K562 (cell line): Measurements from ENCODE around the gene TENT4A. TPM values are rescaled to one million over a fixed set of nuclear protein-coding genes. Genes with fewer than 3 reads are reported as not detected.

Experiments used
- ATAC-seq: fragments of 200-7000 bp; cut with Tn5 transposase; 3 replicates; pipeline ENCODE4 v1.9.1; 2020; ENCODE audit warnings: moderate library complexity
- BruUV-seq: library from RNA; stranded (reverse); fragments of 400-500 nt; replicated peaks from 2 replicates; lab custom pipeline; 2021; lab: Mats Ljungman, UMichigan
- CTCF ChIA-PET: fragments of 300-600 bp; formaldehyde crosslinking; extraction: SDS; loops from one replicate; lab custom pipeline; 2021; ENCODE audit warnings: low intra/inter-chr PET ratio; lab: Yijun Ruan, JAX
- POLR2A ChIA-PET: fragments of 300-600, 350-650 bp; sonication (Branson Sonifier 250); formaldehyde crosslinking; extraction: SDS; loops from one replicate; lab custom pipeline; 2021; ENCODE audit warnings: antibody characterized with exemption, inconsistent platforms; lab: Yijun Ruan, JAX
- DNase-seq, 4 experiments: peaks; one replicate each; pipeline versions ENCODE4 v3.0.0 to v3.0.0-alpha.2; 2011 to 2018; ENCODE audit warnings: low spot score in 3 of 4, mixed read lengths in 3 of 4; ENCODE audit errors: extremely low read depth in 1 of 4
- FAIRE-seq: peaks from 2 replicates; lab custom pipeline; 2011; peaks lifted over from hg19 to GRCh38; lab: Jason Lieb, UNC
- H2AFZ ChIP-seq: 2 replicates; pipeline ENCODE4 v1.6.0; 2011; ENCODE audit warnings: low read depth, low read length, control low read depth, inconsistent platforms
- H3K27ac ChIP-seq: fragments of 200-600 bp; 3 replicates; pipeline ENCODE4 v1.8.0; 2011; ENCODE audit warnings: low read depth, mild to moderate bottlenecking, control low read depth, inconsistent platforms, low read length, moderate library complexity, mixed read lengths; ENCODE audit errors: extremely low read depth
- H3K27me3 ChIP-seq, 2 experiments: fragments of 300-600 bp in 1 of 2; 2 replicates in 1 of 2; 3 replicates in 1 of 2; pipeline versions ENCODE4 v1.6.0 to v1.8.0; 2011; ENCODE audit warnings: inconsistent platforms in 2 of 2, low read length in 2 of 2, mild to moderate bottlenecking in 1 of 2, mixed read lengths in 1 of 2, moderate library complexity in 1 of 2; ENCODE audit not compliant: control insufficient read depth in 2 of 2, insufficient read depth in 2 of 2
- H3K36me3 ChIP-seq: fragments of 300-600 bp; 3 replicates; pipeline ENCODE4 v1.8.0; 2011; ENCODE audit warnings: mild to moderate bottlenecking, low read length, inconsistent platforms; ENCODE audit not compliant: control insufficient read depth, insufficient read depth
- H3K4me1 ChIP-seq, 2 experiments: fragments of 200-600 bp in 1 of 2; replicated peaks in 1 of 2; 2 replicates in 1 of 2; 3 replicates in 1 of 2; pipeline versions ENCODE4 v1.5.1 to v1.8.0; 2011; ENCODE audit warnings: inconsistent platforms in 2 of 2, low read length in 2 of 2, mild to moderate bottlenecking in 1 of 2, mixed read lengths in 1 of 2, moderate library complexity in 1 of 2; ENCODE audit not compliant: control insufficient read depth in 2 of 2, insufficient read depth in 2 of 2
- H3K4me2 ChIP-seq: 2 replicates; pipeline ENCODE4 v1.6.1; 2011; ENCODE audit warnings: low read length, control low read depth, inconsistent platforms, mixed read lengths; ENCODE audit not compliant: insufficient read depth
- H3K4me3 ChIP-seq: fragments of 200-600 bp; sonication (generic), shearing (Covaris generic); 2 replicates; pipeline ENCODE4 v1.5.1; 2016; ENCODE audit warnings: control low read depth, inconsistent platforms
- H3K79me2 ChIP-seq: fragments of 200-600 bp; 3 replicates; pipeline ENCODE4 v1.8.0; 2011; ENCODE audit warnings: low read length, inconsistent platforms; ENCODE audit not compliant: control insufficient read depth, insufficient read depth
- H3K9ac ChIP-seq, 2 experiments: 2 replicates each; pipeline versions ENCODE4 v1.6.0 to v1.6.1; 2011; ENCODE audit warnings: low read depth in 2 of 2, low read length in 2 of 2, control low read depth in 1 of 2, inconsistent platforms in 1 of 2, mild to moderate bottlenecking in 1 of 2, mixed read lengths in 1 of 2; ENCODE audit not compliant: insufficient read depth in 1 of 2
- H3K9me1 ChIP-seq: one replicate; pipeline ENCODE4 v1.6.0; 2011; ENCODE audit warnings: inconsistent platforms, mild to moderate bottlenecking, low read length, moderate library complexity; ENCODE audit not compliant: control insufficient read depth, insufficient read depth
- H3K9me3 ChIP-seq: replicated peaks from 2 replicates; pipeline ENCODE4 v1.5.1; 2011; ENCODE audit warnings: low read depth, low read length, inconsistent platforms; ENCODE audit not compliant: control insufficient read depth, insufficient read depth
- H4K20me1 ChIP-seq: replicated peaks from 2 replicates; pipeline ENCODE4 v1.6.1; 2011; ENCODE audit warnings: low read length, inconsistent platforms, mixed read lengths; ENCODE audit not compliant: control insufficient read depth, insufficient read depth
- ELF1 ChIP-seq: fragments of 200-800 bp; sonication (Bioruptor generic); IDR thresholded peaks from 2 replicates; pipeline ENCODE4 v1.6.1; 2016; ENCODE audit warnings: missing genetic modification characterization, missing compliant biosample characterization
- JUNB ChIP-seq: fragments of 450-650 bp; formaldehyde crosslinking; conservative IDR thresholded peaks from 2 replicates; pipeline ENCODE4 v1.4.0; 2020; ENCODE audit warnings: mild to moderate bottlenecking
- PHB2 ChIP-seq: fragments of 450-650 bp; IDR thresholded peaks from 2 replicates; pipeline ENCODE4 v1.6.1; 2017; ENCODE audit warnings: low read depth
- RBFOX2 ChIP-seq: fragments of 200-400 bp; formaldehyde crosslinking; IDR thresholded peaks from 2 replicates; pipeline ENCODE4 v1.6.1; 2017; ENCODE audit warnings: low read depth, mild to moderate bottlenecking, low read length, moderate library complexity
- SETDB1 ChIP-seq: IDR thresholded peaks from one replicate; pipeline ENCODE4 v1.6.1; 2012; ENCODE audit warnings: low read length, control low read depth, inconsistent platforms
- TAF15 ChIP-seq: fragments of 200-400 bp; formaldehyde crosslinking; IDR thresholded peaks from 2 replicates; pipeline ENCODE4 v1.6.1; 2017; ENCODE audit warnings: mild to moderate bottlenecking, low read depth, low read length, moderate library complexity
- ZNF146 ChIP-seq: IDR thresholded peaks from one replicate; pipeline ENCODE4 v1.6.1; 2018; ENCODE audit warnings: missing compliant biosample characterization; ENCODE audit not compliant: unreplicated experiment
- ZNF551 ChIP-seq: fragments of 250-450 bp; sonication (Bioruptor Pico); IDR thresholded peaks from 2 replicates; pipeline ENCODE4 v1.5.0; 2021; ENCODE audit warnings: mild to moderate bottlenecking, moderate library complexity
- WGBS: fragments of 100-300 bp; shearing (Covaris generic); methylation state at CpG from one replicate; pipeline ENCODE4 v1.1.6; 2016; ENCODE audit warnings: low coverage, mixed read lengths; ENCODE audit not compliant: insufficient coverage; ENCODE audit errors: missing lambda C conversion rate; 5-methylcytosine and 5-hydroxymethylcytosine counted together
- in situ Hi-C: fragments of 300-500 bp; cut with MboI; formaldehyde crosslinking; loops from 4 replicates; pipeline ENCODE4 v1.15.0; 2018; ENCODE audit warnings: inconsistent platforms, mixed read lengths
- intact Hi-C: fragments of 100-400 bp; cut with micrococcal nuclease; formaldehyde crosslinking; loops from 2 replicates; pipeline ENCODE4 v1.14.2; 2022
- polyA plus RNA-seq, 8 experiments: library from polyadenylated mRNA; depleted of rRNA in 4 of 8; stranded (reverse) in 5 of 8; unstranded in 3 of 8; fragments of >200 nt; fragmentation: Nextera tagmentation in 2 of 8; fragmentation: Illumina TruSeq in 1 of 8; extraction: Ambion mirVana in 2 of 8; extraction: Trizol in 1 of 8; gene quantifications; 2 replicates each; pipeline versions ENCODE4 v1.2.1 to v1.2.3, GENCODE V29; 2011 to 2014; ENCODE audit warnings: inconsistent platforms in 1 of 8, missing spikeins in 1 of 8
- total RNA-seq, 7 experiments: library from RNA; depleted of rRNA in 6 of 7; stranded (reverse); fragments of >200 nt in 6 of 7; fragmentation: Illumina TruSeq in 2 of 7; extraction: Trizol in 2 of 7; gene quantifications; 2 replicates each; pipeline versions ENCODE4 v1.2.1 to v1.2.3, GENCODE V29; 2011 to 2021; ENCODE audit warnings: low replicate concordance in 1 of 7
- TF ChIP-seq, protein P1 (sequence below): sonication (generic); formaldehyde crosslinking; IDR thresholded peaks from 2 replicates; pipeline ENCODE4 v1.8.1; 2023; ENCODE audit warnings: mild to moderate bottlenecking, missing genetic modification reagents
- TF ChIP-seq, protein P2 (sequence below): IDR thresholded peaks from 2 replicates; pipeline ENCODE4 v1.6.1; 2011; ENCODE audit not compliant: insufficient read length; ENCODE audit errors: extremely low read depth
- TF ChIP-seq, protein P3 (sequence below): fragments of 450-650 bp; IDR thresholded peaks from 2 replicates; pipeline ENCODE4 v1.6.1; 2016
- TF ChIP-seq, protein P4 (sequence below), 2 experiments: fragments of 450-650 bp in 1 of 2; IDR thresholded peaks; 2 replicates each; pipeline ENCODE4 v1.6.1; 2011 to 2017; ENCODE audit warnings: low read depth in 2 of 2, antibody characterized with exemption in 1 of 2, borderline replicate concordance in 1 of 2, low read length in 1 of 2, mild to moderate bottlenecking in 1 of 2, mixed read lengths in 1 of 2; ENCODE audit not compliant: control insufficient read depth in 1 of 2

The TENT4A gene
- total and polyA plus RNA-seq, 9 of the 15 experiments (the other 6 are each of a cell fraction or from before 2014, with no cell fraction given) = 1.3 to 27.3 (median 13.0) TPM

DNA sequence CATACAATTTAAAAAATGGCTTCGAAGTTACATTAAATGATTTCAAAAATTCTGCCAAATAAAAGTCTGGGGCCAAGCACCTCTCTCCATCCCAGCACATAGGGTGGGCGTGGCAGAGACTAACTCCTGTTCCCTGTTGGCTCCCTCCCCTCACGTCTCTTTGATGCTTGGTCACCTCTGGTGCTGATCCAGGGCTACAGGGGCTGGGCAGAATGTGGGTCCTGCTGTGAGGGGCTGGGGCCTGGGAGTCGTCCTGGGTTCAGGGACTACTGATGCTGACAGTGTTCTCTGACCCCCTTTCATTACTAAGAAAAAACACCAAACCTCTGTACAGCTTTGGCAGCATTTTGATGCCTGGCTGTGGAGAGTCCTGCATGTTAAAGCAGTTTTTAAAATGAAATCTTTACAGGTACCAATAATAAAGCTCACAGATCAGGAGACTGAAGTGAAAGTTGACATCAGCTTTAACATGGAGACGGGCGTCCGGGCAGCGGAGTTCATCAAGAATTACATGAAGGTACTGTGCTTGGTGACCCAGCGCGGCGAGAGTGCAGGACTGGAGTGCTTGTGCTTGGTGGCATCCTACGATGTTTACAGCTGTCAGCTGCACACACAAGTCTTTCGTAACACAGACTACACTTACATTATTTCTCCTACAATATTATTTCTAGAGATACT is 29.0 kb downstream of the TENT4A start:
- FAIRE-seq (no peak), ATAC-seq (no peak), DNase-seq (no peak)
- in situ Hi-C loops = loop anchor here (25.0 kb wide), 1 partner anchor 1255 kb away; no protein-coding TSS in a partner anchor
- no peak overlapping the region for H2AFZ ChIP-seq
- peaks cover 11% of the 10 kb centered on the region; the same call in 1 of the 2 replicates for H4K20me1 ChIP-seq
- H3K4me2 ChIP-seq = no peak overlapping the region
- H3K4me3 ChIP-seq = no peak overlapping the region
- H3K36me3 ChIP-seq = peaks cover 100% of the 10 kb centered on the region
- 90% methylated on average over 13 of the region's 13 CpGs for WGBS
- no peak overlapping the region for H3K9ac ChIP-seq
- ChIA-PET POLR2A (no interaction called here), CTCF (no interaction called here)
- peaks cover 9% of the 10 kb centered on the region; the same call in 2 of the 3 replicates for H3K79me2 ChIP-seq
- no peaks in the 10 kb centered on the region for H3K4me1 ChIP-seq
- no peaks in the 10 kb centered on the region for H3K27me3 ChIP-seq
- no peaks in the 10 kb centered on the region for H3K9me3 ChIP-seq
- intact Hi-C loops = no loop called here
- no TSS peak for BruUV-seq
- no peak overlapping the region for H3K27ac ChIP-seq
- no peaks in the 10 kb centered on the region for H3K9me1 ChIP-seq
- TF ChIP-seq JUNB (no peak), ZNF146 (CRISPR knock-in tag) (no peak), PHB2 (no peak), TAF15 (no peak), ZNF551 (CRISPR knock-in tag) (no peak), ELF1 (no peak), SETDB1 (no peak), RBFOX2 (no peak)
- TF ChIP-seq, protein P1, sequence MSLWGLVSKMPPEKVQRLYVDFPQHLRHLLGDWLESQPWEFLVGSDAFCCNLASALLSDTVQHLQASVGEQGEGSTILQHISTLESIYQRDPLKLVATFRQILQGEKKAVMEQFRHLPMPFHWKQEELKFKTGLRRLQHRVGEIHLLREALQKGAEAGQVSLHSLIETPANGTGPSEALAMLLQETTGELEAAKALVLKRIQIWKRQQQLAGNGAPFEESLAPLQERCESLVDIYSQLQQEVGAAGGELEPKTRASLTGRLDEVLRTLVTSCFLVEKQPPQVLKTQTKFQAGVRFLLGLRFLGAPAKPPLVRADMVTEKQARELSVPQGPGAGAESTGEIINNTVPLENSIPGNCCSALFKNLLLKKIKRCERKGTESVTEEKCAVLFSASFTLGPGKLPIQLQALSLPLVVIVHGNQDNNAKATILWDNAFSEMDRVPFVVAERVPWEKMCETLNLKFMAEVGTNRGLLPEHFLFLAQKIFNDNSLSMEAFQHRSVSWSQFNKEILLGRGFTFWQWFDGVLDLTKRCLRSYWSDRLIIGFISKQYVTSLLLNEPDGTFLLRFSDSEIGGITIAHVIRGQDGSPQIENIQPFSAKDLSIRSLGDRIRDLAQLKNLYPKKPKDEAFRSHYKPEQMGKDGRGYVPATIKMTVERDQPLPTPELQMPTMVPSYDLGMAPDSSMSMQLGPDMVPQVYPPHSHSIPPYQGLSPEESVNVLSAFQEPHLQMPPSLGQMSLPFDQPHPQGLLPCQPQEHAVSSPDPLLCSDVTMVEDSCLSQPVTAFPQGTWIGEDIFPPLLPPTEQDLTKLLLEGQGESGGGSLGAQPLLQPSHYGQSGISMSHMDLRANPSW = no peak
- TF ChIP-seq, protein P2, sequence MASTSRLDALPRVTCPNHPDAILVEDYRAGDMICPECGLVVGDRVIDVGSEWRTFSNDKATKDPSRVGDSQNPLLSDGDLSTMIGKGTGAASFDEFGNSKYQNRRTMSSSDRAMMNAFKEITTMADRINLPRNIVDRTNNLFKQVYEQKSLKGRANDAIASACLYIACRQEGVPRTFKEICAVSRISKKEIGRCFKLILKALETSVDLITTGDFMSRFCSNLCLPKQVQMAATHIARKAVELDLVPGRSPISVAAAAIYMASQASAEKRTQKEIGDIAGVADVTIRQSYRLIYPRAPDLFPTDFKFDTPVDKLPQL = no peak
- TF ChIP-seq, protein P3, sequence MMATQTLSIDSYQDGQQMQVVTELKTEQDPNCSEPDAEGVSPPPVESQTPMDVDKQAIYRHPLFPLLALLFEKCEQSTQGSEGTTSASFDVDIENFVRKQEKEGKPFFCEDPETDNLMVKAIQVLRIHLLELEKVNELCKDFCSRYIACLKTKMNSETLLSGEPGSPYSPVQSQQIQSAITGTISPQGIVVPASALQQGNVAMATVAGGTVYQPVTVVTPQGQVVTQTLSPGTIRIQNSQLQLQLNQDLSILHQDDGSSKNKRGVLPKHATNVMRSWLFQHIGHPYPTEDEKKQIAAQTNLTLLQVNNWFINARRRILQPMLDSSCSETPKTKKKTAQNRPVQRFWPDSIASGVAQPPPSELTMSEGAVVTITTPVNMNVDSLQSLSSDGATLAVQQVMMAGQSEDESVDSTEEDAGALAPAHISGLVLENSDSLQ = no peak
- TF ChIP-seq, protein P4, sequence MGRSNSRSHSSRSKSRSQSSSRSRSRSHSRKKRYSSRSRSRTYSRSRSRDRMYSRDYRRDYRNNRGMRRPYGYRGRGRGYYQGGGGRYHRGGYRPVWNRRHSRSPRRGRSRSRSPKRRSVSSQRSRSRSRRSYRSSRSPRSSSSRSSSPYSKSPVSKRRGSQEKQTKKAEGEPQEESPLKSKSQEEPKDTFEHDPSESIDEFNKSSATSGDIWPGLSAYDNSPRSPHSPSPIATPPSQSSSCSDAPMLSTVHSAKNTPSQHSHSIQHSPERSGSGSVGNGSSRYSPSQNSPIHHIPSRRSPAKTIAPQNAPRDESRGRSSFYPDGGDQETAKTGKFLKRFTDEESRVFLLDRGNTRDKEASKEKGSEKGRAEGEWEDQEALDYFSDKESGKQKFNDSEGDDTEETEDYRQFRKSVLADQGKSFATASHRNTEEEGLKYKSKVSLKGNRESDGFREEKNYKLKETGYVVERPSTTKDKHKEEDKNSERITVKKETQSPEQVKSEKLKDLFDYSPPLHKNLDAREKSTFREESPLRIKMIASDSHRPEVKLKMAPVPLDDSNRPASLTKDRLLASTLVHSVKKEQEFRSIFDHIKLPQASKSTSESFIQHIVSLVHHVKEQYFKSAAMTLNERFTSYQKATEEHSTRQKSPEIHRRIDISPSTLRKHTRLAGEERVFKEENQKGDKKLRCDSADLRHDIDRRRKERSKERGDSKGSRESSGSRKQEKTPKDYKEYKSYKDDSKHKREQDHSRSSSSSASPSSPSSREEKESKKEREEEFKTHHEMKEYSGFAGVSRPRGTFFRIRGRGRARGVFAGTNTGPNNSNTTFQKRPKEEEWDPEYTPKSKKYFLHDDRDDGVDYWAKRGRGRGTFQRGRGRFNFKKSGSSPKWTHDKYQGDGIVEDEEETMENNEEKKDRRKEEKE (IDR thresholded peaks at IDR 0.05; ENCODE audit: borderline replicate concordance in 1 of 2, control insufficient read depth in 1 of 2, low read depth in 2 of 2, low read length in 1 of 2) = no peak
